ENCODE measurements around the gene TSPAN14. TPM values are rescaled to one million over a fixed set of nuclear protein-coding genes. Genes with fewer than 3 reads are reported as not detected.

The TSPAN14 gene
- total RNA-seq, 4 donors from 2014 or later: 56.1 to 105 (median 83.1) TPM

GRCh38 chr10:80463868-80464267, 9.8 kb downstream of the TSPAN14 start:
- TF ChIP-seq, protein P1, sequence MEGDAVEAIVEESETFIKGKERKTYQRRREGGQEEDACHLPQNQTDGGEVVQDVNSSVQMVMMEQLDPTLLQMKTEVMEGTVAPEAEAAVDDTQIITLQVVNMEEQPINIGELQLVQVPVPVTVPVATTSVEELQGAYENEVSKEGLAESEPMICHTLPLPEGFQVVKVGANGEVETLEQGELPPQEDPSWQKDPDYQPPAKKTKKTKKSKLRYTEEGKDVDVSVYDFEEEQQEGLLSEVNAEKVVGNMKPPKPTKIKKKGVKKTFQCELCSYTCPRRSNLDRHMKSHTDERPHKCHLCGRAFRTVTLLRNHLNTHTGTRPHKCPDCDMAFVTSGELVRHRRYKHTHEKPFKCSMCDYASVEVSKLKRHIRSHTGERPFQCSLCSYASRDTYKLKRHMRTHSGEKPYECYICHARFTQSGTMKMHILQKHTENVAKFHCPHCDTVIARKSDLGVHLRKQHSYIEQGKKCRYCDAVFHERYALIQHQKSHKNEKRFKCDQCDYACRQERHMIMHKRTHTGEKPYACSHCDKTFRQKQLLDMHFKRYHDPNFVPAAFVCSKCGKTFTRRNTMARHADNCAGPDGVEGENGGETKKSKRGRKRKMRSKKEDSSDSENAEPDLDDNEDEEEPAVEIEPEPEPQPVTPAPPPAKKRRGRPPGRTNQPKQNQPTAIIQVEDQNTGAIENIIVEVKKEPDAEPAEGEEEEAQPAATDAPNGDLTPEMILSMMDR (IDR thresholded peaks at IDR 0.05; ENCODE audit: low read depth): no peak

DNA sequence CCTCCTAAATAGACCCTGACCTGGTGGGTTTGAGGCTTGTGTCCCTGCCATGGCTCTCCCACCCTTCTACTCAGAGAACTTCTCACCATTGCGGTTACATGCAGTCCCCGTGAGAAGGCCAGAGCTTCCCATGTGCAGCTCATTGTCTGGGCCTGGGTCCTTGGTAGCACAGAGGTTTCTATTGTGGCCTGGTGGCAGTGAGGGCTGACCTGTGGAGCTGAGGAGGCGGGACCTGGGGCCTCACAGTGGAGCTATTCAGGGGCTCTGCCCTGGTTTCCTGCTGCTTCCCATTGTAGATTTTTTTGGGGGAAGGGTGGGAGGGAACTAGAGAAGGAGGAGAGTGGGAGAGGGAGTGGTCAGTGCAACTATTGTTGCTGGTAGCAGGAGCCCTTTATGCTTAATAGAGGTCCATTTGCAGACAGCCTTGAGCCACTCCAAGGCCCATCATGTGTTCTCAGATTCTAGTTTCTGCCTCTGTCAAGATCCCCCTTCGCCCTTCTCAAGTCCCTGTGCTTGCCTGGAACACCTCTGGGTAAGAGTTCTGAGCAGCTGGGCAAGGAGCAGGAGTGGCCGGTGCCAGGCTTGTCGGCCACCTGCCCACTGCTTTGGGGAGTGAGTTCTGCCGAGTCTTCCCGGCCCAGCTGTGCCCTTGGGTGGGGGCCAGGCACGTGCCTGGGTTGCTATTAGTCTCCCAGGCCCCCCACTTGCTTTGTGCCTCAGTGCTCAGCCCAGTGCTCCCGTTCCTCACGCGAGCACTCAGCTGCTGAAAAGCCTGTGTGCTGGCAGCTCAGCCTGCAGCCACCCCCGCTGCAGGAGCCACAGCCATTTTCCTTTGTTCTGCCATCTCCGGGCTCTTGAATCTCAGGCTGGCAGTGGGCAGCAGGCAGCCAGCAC, 10.7 kb downstream of the TSPAN14 start:
- TF ChIP-seq, protein P1 (IDR thresholded peaks at IDR 0.05; ENCODE audit: low read depth): no peak

GRCh38 chr10:80465451-80465835, 11.3 kb downstream of the TSPAN14 start:
- TF ChIP-seq, protein P1 (IDR thresholded peaks at IDR 0.05; ENCODE audit: low read depth): no peak

GRCh38 chr10:80465839-80466590, 11.9 kb downstream of the TSPAN14 start:
- TF ChIP-seq, protein P1 (IDR thresholded peaks at IDR 0.05; ENCODE audit: low read depth): no peak

- TF ChIP-seq, protein P1 (IDR thresholded peaks at IDR 0.05; ENCODE audit: low read depth): no peak
These were observed 12.7 kb downstream of the TSPAN14 start for GRCh38 chr10:80466724-80467326.

DNA sequence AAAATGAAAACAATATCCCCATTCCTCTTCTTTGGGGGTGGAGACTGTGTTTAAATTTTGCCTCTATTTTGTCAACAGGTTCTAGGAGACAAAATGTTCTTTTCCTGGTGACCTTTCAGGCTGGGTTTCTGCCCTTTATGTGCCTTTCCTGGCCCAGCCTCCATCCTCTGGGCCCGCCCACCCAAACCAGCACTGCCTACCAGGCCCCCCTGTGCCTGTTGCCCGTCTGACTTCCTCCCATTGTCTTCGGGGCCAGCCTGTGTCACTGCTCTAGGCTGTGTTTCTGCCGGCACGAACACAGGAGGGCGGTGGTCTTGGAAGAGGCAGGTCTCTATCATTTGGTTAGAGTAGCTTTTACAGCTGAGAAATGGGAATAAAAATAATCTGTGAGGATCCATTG, 13.9 kb downstream of the TSPAN14 start:
- TF ChIP-seq, protein P1 (IDR thresholded peaks at IDR 0.05; ENCODE audit: low read depth): no peak

Measured in subcutaneous adipose tissue (tissue), 4 donors.